IMR-90 (cell line): ENCODE measurements around the gene SH3RF2. TPM values are rescaled to one million over a fixed set of nuclear protein-coding genes. Genes with fewer than 3 reads are reported as not detected.

ENCODE experiments used
- ATAC-seq: fragments of 200-7000 bp; cut with Tn5 transposase; 2 replicates; pipeline ENCODE4 v1.9.1; 2020; ENCODE audit warnings: low read depth, mild to moderate bottlenecking, moderate library complexity
- BruUV-seq: library from RNA; stranded (reverse); fragments of 400-500 nt; replicated peaks from 2 replicates; lab custom pipeline; 2021; lab: Mats Ljungman, UMichigan
- CTCF ChIA-PET: fragments of 300-600 bp; formaldehyde crosslinking; extraction: SDS; loops from one replicate; lab custom pipeline; 2021; ENCODE audit warnings: antibody characterized with exemption; lab: Yijun Ruan, JAX
- POLR2A ChIA-PET: fragments of 300-600 bp; sonication (Branson Sonifier 250); formaldehyde crosslinking; loops from one replicate; lab custom pipeline; 2022; ENCODE audit warnings: antibody characterized with exemption; ENCODE audit not compliant: unreplicated experiment; lab: Charles Lee
- DNase-seq: peaks from one replicate; pipeline ENCODE4 v3.0.0; 2013
- H2AFZ ChIP-seq: replicated peaks from 2 replicates; pipeline ENCODE3; 2013; ENCODE audit warnings: low read length, mild to moderate bottlenecking; ENCODE audit not compliant: poor library complexity
- H2AK5ac ChIP-seq: 2 replicates; pipeline ENCODE4 v1.6.1; 2013; ENCODE audit warnings: low read depth, low read length, inconsistent platforms
- H2AK9ac ChIP-seq: replicated peaks from 2 replicates; pipeline ENCODE3; 2013; ENCODE audit warnings: mild to moderate bottlenecking, low read depth, low read length, moderate library complexity; ENCODE audit not compliant: poor library complexity
- H2BK120ac ChIP-seq: 2 replicates; pipeline ENCODE4 v1.6.1; 2013; ENCODE audit warnings: low read depth, low read length, inconsistent platforms
- H2BK15ac ChIP-seq: 3 replicates; pipeline ENCODE4 v1.6.1; 2013; ENCODE audit warnings: low read depth, low read length, inconsistent platforms
- H2BK20ac ChIP-seq: 2 replicates; pipeline ENCODE4 v1.6.1; 2013; ENCODE audit warnings: low read depth, mild to moderate bottlenecking, inconsistent platforms, low read length, moderate library complexity
- H2BK5ac ChIP-seq: 2 replicates; pipeline ENCODE4 v1.6.1; 2013; ENCODE audit warnings: mild to moderate bottlenecking, low read depth, low read length, inconsistent platforms; ENCODE audit not compliant: poor library complexity, severe bottlenecking
- H3K14ac ChIP-seq: replicated peaks from 2 replicates; pipeline ENCODE4 v1.6.1; 2013; ENCODE audit warnings: low read depth, low read length, inconsistent platforms
- H3K18ac ChIP-seq: 2 replicates; pipeline ENCODE4 v1.6.1; 2013; ENCODE audit warnings: low read depth, low read length, control low read depth
- H3K23ac ChIP-seq: 2 replicates; pipeline ENCODE4 v1.6.1; 2013; ENCODE audit warnings: low read depth, low read length, inconsistent platforms
- H3K27ac ChIP-seq: 2 replicates; pipeline ENCODE4 v1.5.1; 2013; ENCODE audit warnings: mild to moderate bottlenecking, control low read depth, low read length; ENCODE audit not compliant: insufficient read depth
- H3K27me3 ChIP-seq: 2 replicates; pipeline ENCODE4 v1.6.1; 2013; ENCODE audit warnings: low read length; ENCODE audit not compliant: control insufficient read depth, insufficient read depth
- H3K36me3 ChIP-seq: 2 replicates; pipeline ENCODE4 v1.6.1; 2013; ENCODE audit warnings: low read length, mixed read lengths; ENCODE audit not compliant: control insufficient read depth, insufficient read depth
- H3K4ac ChIP-seq: 2 replicates; pipeline ENCODE4 v1.6.1; 2013; ENCODE audit warnings: low read depth, low read length, inconsistent platforms
- H3K4me1 ChIP-seq: 2 replicates; pipeline ENCODE4 v1.6.1; 2013; ENCODE audit warnings: low read length, mixed read lengths; ENCODE audit not compliant: control insufficient read depth, insufficient read depth
- H3K4me2 ChIP-seq: 2 replicates; pipeline ENCODE4 v1.6.1; 2013; ENCODE audit warnings: low read depth, mild to moderate bottlenecking, control low read depth, low read length, moderate library complexity
- H3K4me3 ChIP-seq: 2 replicates; pipeline ENCODE4 v1.5.1; 2013; ENCODE audit warnings: low read depth, mild to moderate bottlenecking, control low read depth, low read length, moderate library complexity; ENCODE audit not compliant: insufficient read depth
- H3K56ac ChIP-seq: 2 replicates; pipeline ENCODE4 v1.6.1; 2013; ENCODE audit warnings: low read length, inconsistent platforms; ENCODE audit not compliant: insufficient read depth; ENCODE audit errors: extremely low read depth
- H3K79me1 ChIP-seq, 2 experiments: 2 replicates each; pipeline ENCODE4 v1.6.1; 2013; ENCODE audit warnings: low read length in 2 of 2, inconsistent platforms in 1 of 2, low read depth in 1 of 2
- H3K9ac ChIP-seq: 2 replicates; pipeline ENCODE4 v1.6.1; 2013; ENCODE audit warnings: low read depth, low read length, control low read depth
- H3K9me1 ChIP-seq: 2 replicates; pipeline ENCODE4 v1.6.1; 2013; ENCODE audit warnings: low read length, inconsistent platforms; ENCODE audit not compliant: insufficient read depth
- H3K9me3 ChIP-seq: 2 replicates; pipeline ENCODE4 v1.6.1; 2013; ENCODE audit warnings: low read length; ENCODE audit not compliant: control insufficient read depth, insufficient read depth
- H4K20me1 ChIP-seq: 2 replicates; pipeline ENCODE4 v1.6.1; 2013; ENCODE audit warnings: low read length, inconsistent platforms; ENCODE audit not compliant: insufficient read depth
- H4K5ac ChIP-seq: 2 replicates; pipeline ENCODE4 v1.6.1; 2013; ENCODE audit warnings: mild to moderate bottlenecking, low read depth, low read length, control low read depth
- H4K8ac ChIP-seq, 2 experiments: 2 replicates each; pipeline ENCODE4 v1.6.1; 2013; ENCODE audit warnings: low read depth in 2 of 2, low read length in 2 of 2, control low read depth in 1 of 2, inconsistent platforms in 1 of 2
- H4K91ac ChIP-seq: 2 replicates; pipeline ENCODE4 v1.6.1; 2013; ENCODE audit warnings: low read depth, low read length, inconsistent platforms; ENCODE audit not compliant: insufficient read depth
- BHLHE40 ChIP-seq: fragments of 150-350 bp; IDR thresholded peaks from 2 replicates; pipeline ENCODE4 v1.6.1; 2016; ENCODE audit warnings: mild to moderate bottlenecking, low read depth, low read length
- CHD1 ChIP-seq: IDR thresholded peaks from 2 replicates; pipeline ENCODE4 v1.6.1; 2012; ENCODE audit warnings: low read depth, low read length, improper control_type of control experiment
- MAFK ChIP-seq: IDR thresholded peaks from 2 replicates; pipeline ENCODE4 v1.6.1; 2012; ENCODE audit warnings: low read depth, low read length, improper control_type of control experiment
- MXI1 ChIP-seq: IDR thresholded peaks from 2 replicates; pipeline ENCODE4 v1.6.1; 2012; ENCODE audit warnings: low read depth, mild to moderate bottlenecking, low read length, moderate library complexity, borderline replicate concordance
- NFE2L2 ChIP-seq: fragments of 150-350 bp; IDR thresholded peaks from 2 replicates; pipeline ENCODE4 v1.6.1; 2016; ENCODE audit warnings: low read depth, mild to moderate bottlenecking, low read length
- RFX5 ChIP-seq: IDR thresholded peaks from 2 replicates; pipeline ENCODE4 v1.8.0; 2012; ENCODE audit warnings: low read depth, mild to moderate bottlenecking, low read length, moderate library complexity
- WGBS, 2 experiments: methylation state at CpG; one replicate each; pipeline versions ENCODE4 v1.1.5 to v1.1.7; 2013; ENCODE audit warnings: missing lambda C conversion rate in 2 of 2; ENCODE audit not compliant: insufficient read length in 1 of 2; ENCODE audit errors: extremely low coverage in 2 of 2; 5-methylcytosine and 5-hydroxymethylcytosine counted together
- dilution Hi-C: fragments of 300-500 bp; cut with HindIII; formaldehyde crosslinking; loops from one replicate; pipeline ENCODE4 v1.14.3; 2018; ENCODE audit warnings: low sequenced_read_pairs; ENCODE audit not compliant: unreplicated experiment
- in situ Hi-C: fragments of 300-500 bp; cut with MboI; formaldehyde crosslinking; loops from 3 replicates; pipeline ENCODE4 v1.14.3; 2019; ENCODE audit warnings: low sequenced_read_pairs, inconsistent platforms, mixed read lengths
- intact Hi-C: fragments of 100-400 bp; cut with micrococcal nuclease; formaldehyde crosslinking; loops from 2 replicates; pipeline ENCODE4 v1.10.0; 2022
- polyA plus RNA-seq, 3 experiments: library from polyadenylated mRNA; depleted of rRNA; stranded (reverse); fragments of >200 nt; gene quantifications; 2 replicates each; pipeline ENCODE4 v1.2.3, GENCODE V29; 2012; ENCODE audit warnings: low replicate concordance in 1 of 3
- total RNA-seq: library from RNA; depleted of rRNA; stranded (reverse); fragments of >200 nt; gene quantifications from 2 replicates; pipeline ENCODE4 v1.2.3, GENCODE V29; 2012
- TF ChIP-seq, protein P1 (sequence below): conservative IDR thresholded peaks from 2 replicates; pipeline ENCODE4 v1.5.1; 2012; ENCODE audit warnings: mild to moderate bottlenecking, low read depth, low read length, improper control_type of control experiment

SH3RF2 gene
- total and polyA plus RNA-seq, 2 of the 4 experiments (the other 2 are of a cell fraction), result 1.3 to 1.7 TPM

DNA sequence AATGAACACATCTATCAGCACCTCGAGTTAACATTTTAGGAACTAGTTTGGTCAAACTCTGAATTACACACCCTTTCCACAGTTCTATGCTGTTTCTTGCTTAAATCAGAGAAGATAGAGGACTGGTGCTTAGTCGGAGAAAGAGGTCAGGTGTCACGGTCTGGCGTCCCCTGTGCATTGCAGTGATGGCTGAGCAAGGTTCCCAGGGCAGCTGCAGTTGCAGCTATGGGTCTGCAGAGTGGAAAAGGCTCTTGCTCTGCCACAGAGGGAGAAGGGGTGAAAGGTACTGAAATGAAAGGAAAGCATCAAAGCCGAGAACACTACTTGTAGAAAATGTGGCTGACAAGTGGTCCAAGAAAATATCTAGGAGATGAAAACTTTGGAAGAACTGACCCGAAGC, 25.2 kb upstream of the SH3RF2 start:
- H3K9ac ChIP-seq, result no peak overlapping the region
- TF ChIP-seq RFX5, result no peak
- no peak for TF ChIP-seq MXI1
- no peak for TF ChIP-seq NFE2L2
- TF ChIP-seq BHLHE40, result no peak
- TF ChIP-seq MAFK, result no peak
- TF ChIP-seq, protein P1, sequence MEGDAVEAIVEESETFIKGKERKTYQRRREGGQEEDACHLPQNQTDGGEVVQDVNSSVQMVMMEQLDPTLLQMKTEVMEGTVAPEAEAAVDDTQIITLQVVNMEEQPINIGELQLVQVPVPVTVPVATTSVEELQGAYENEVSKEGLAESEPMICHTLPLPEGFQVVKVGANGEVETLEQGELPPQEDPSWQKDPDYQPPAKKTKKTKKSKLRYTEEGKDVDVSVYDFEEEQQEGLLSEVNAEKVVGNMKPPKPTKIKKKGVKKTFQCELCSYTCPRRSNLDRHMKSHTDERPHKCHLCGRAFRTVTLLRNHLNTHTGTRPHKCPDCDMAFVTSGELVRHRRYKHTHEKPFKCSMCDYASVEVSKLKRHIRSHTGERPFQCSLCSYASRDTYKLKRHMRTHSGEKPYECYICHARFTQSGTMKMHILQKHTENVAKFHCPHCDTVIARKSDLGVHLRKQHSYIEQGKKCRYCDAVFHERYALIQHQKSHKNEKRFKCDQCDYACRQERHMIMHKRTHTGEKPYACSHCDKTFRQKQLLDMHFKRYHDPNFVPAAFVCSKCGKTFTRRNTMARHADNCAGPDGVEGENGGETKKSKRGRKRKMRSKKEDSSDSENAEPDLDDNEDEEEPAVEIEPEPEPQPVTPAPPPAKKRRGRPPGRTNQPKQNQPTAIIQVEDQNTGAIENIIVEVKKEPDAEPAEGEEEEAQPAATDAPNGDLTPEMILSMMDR, result no peak
- no peak for TF ChIP-seq CHD1

More for the DNA sequence above, 25.2 kb upstream of the SH3RF2 start:
- Histone ChIP-seq H2BK120ac (no peak overlapping the region), H3K36me3 (no peaks in the 10 kb centered on the region), H4K91ac (no peak overlapping the region), H2AK9ac (no peak overlapping the region), H2BK5ac (no peak overlapping the region), H4K8ac (no peak overlapping the region), H3K18ac (no peak overlapping the region), H4K20me1 (no peaks in the 10 kb centered on the region), H3K4me2 (no peak overlapping the region), H3K27me3 (peaks cover 8% of the 10 kb centered on the region), H2BK15ac (no peak overlapping the region), H3K23ac (no peak overlapping the region), H2BK20ac (no peak overlapping the region), H3K4ac (no peak overlapping the region), H2AK5ac (no peak overlapping the region), H2AFZ (peak overlapping the region; percentile 28), H4K5ac (no peak overlapping the region), H3K56ac (no peak overlapping the region), H3K4me3 (no peak overlapping the region), H3K9me1 (no peaks in the 10 kb centered on the region), H3K79me1 (no peaks in the 10 kb centered on the region), H3K9me3 (no peaks in the 10 kb centered on the region), H3K27ac (no peak overlapping the region), H3K14ac (no peak overlapping the region), H3K4me1 (no peaks in the 10 kb centered on the region)
- ChIA-PET POLR2A (no interaction called here), CTCF (no interaction called here)
- in situ Hi-C loops, result no loop called here
- 49% methylated on average over 3 of the region's 6 CpGs; no CpG with 5 or more reads in 1 of the 2 experiments for WGBS, 2 experiments
- no peak for ATAC-seq
- DNase-seq, result no peak
- no TSS peak for BruUV-seq
- intact Hi-C loops, result no loop called here
- dilution Hi-C loops, result no loop called here
